NT2/D1 (cell line): ENCODE measurements around the gene RALGPS1.

Experiments
- DNase-seq: peaks from one replicate; pipeline ENCODE4 v3.0.0-alpha.2; 2011; ENCODE audit warnings: low read depth, low spot score
- H3K27me3 ChIP-seq: 2 replicates; pipeline ENCODE4 v1.6.0; 2011; ENCODE audit warnings: mild to moderate bottlenecking; ENCODE audit not compliant: insufficient read length, insufficient read depth
- H3K36me3 ChIP-seq: 2 replicates; pipeline ENCODE4 v1.6.1; 2011; ENCODE audit warnings: mild to moderate bottlenecking, low read length, mixed read lengths; ENCODE audit not compliant: insufficient read depth, insufficient read length
- H3K4me1 ChIP-seq: 2 replicates; pipeline ENCODE4 v1.5.1; 2011; ENCODE audit not compliant: insufficient read depth, insufficient read length
- H3K4me3 ChIP-seq: 2 replicates; pipeline ENCODE4 v1.5.1; 2011; ENCODE audit warnings: low read depth; ENCODE audit not compliant: insufficient read length
- H3K9ac ChIP-seq: 2 replicates; pipeline ENCODE4 v1.6.0; 2011; ENCODE audit warnings: low read depth; ENCODE audit not compliant: insufficient read length
- H3K9me3 ChIP-seq: 2 replicates; pipeline ENCODE4 v1.5.1; 2011; ENCODE audit warnings: mild to moderate bottlenecking, low read length; ENCODE audit not compliant: insufficient read depth
- SUZ12 ChIP-seq: IDR thresholded peaks from 2 replicates; pipeline ENCODE4 v1.6.1; 2011; ENCODE audit not compliant: insufficient read length, insufficient read depth; ENCODE audit errors: extremely low read depth
- YY1 ChIP-seq: IDR thresholded peaks from 2 replicates; pipeline ENCODE4 v1.6.1; 2011; ENCODE audit not compliant: insufficient read length, insufficient read depth
- ZNF274 ChIP-seq: IDR thresholded peaks from 2 replicates; pipeline ENCODE4 v1.6.1; 2011; ENCODE audit warnings: mild to moderate bottlenecking, low read depth, low read length

Gene RALGPS1

GRCh38 chr9:127203681-127204327 lies 289.2 kb downstream of the RALGPS1 start:
- Histone ChIP-seq H3K9ac (no peak overlapping the region), H3K27me3 (no peaks in the 10 kb centered on the region), H3K4me1 (peaks cover 11% of the 10 kb centered on the region), H3K9me3 (no peaks in the 10 kb centered on the region), H3K4me3 (no peak overlapping the region), H3K36me3 (no peaks in the 10 kb centered on the region)
- TF ChIP-seq YY1 (no peak), ZNF274 (no peak)
- DNase-seq = no peak

GRCh38 chr9:127204771-127205470 lies 290.3 kb downstream of the RALGPS1 start:
- Histone ChIP-seq H3K27me3 (no peaks in the 10 kb centered on the region), H3K36me3 (no peaks in the 10 kb centered on the region), H3K4me1 (peaks cover 14% of the 10 kb centered on the region), H3K9ac (no peak overlapping the region), H3K9me3 (no peaks in the 10 kb centered on the region), H3K4me3 (no peak overlapping the region)
- DNase-seq = no peak
- TF ChIP-seq YY1 (no peak), ZNF274 (no peak), SUZ12 (no peak)

DNA sequence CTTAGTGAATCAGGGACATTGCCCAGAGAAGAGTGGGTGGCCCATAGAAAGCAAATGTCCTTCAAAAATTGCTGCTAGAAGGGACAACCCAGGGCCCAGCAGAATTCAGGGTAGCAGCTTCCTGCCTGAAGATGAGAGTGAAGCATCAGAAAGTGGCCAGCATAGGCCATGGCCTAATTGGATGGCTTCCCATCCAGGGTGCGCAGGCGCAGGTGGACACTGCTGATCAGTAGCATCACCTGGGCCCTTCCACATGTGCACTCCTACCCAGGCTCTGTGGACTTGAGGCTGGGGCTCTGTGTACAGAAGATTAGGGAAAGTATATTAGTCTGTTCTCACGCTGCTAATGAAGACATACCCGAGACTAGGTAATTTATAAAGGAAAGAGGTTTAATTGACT lies 291.4 kb downstream of the RALGPS1 start:
- H3K9ac ChIP-seq = no peak overlapping the region
- H3K27me3 ChIP-seq = no peaks in the 10 kb centered on the region
- H3K4me1 ChIP-seq = peaks cover 19% of the 10 kb centered on the region
- no peak for DNase-seq
- no peaks in the 10 kb centered on the region for H3K36me3 ChIP-seq
- TF ChIP-seq YY1 (no peak), ZNF274 (no peak), SUZ12 (no peak)
- no peaks in the 10 kb centered on the region for H3K9me3 ChIP-seq
- no peak overlapping the region for H3K4me3 ChIP-seq

DNA sequence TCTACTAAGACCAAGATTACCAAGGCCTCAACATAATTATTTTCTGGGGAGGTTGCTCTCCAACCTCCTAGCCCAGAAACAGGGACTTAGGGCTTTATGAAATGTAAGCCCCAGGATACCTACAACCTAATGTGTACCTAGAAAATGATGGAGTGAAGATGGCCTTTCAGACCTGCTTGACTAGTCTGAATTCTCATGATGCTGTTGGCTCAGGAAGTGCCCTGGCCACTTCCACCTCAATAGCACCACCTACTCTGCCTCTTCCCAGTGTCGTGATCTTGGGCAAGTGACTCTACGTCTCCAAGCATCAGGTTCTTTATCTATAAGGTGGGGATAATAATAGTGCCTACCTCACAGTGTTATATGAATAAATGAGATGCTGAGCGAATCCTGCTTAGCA lies 292.1 kb downstream of the RALGPS1 start:
- Histone ChIP-seq H3K27me3 (no peaks in the 10 kb centered on the region), H3K9ac (no peak overlapping the region), H3K4me1 (peaks cover 25% of the 10 kb centered on the region), H3K9me3 (no peaks in the 10 kb centered on the region), H3K36me3 (no peaks in the 10 kb centered on the region), H3K4me3 (no peak overlapping the region)
- TF ChIP-seq ZNF274 (no peak), SUZ12 (no peak), YY1 (no peak)
- DNase-seq = no peak

GRCh38 chr9:127207734-127208410 lies 293.3 kb downstream of the RALGPS1 start:
- Histone ChIP-seq H3K4me3 (no peak overlapping the region), H3K4me1 (peaks cover 21% of the 10 kb centered on the region), H3K36me3 (no peaks in the 10 kb centered on the region), H3K27me3 (no peaks in the 10 kb centered on the region), H3K9me3 (no peaks in the 10 kb centered on the region), H3K9ac (no peak overlapping the region)
- TF ChIP-seq ZNF274 = no peak
- no peak for TF ChIP-seq SUZ12
- no peak for TF ChIP-seq YY1
- DNase-seq = no peak

DNA sequence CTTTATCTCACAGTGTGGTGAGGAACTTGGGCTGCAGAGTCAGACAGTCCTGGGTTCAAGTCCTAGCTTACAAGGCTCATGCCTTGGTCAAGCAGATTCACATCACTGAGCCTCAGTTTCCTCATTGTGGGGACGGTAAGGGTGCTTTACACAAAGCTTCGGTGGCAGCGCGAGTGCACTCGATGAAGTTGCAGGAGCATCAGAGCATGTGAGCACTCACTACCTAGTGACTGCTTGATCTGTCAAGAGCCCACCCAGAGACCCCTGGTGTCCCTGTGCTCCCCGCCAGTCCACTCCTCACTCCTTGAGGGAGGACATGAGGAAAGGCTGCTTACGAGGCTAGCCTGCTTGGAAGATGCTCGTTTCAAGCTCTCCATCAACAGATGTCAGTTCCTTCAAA lies 293.8 kb downstream of the RALGPS1 start:
- no peaks in the 10 kb centered on the region for H3K36me3 ChIP-seq
- no peak overlapping the region for H3K9ac ChIP-seq
- H3K27me3 ChIP-seq = no peaks in the 10 kb centered on the region
- peaks cover 21% of the 10 kb centered on the region for H3K4me1 ChIP-seq
- no peak for TF ChIP-seq ZNF274
- no peak for TF ChIP-seq YY1
- no peak for TF ChIP-seq SUZ12
- H3K9me3 ChIP-seq = no peaks in the 10 kb centered on the region
- no peak for DNase-seq
- H3K4me3 ChIP-seq = no peak overlapping the region

- Histone ChIP-seq H3K4me3 (no peak overlapping the region), H3K36me3 (no peaks in the 10 kb centered on the region), H3K4me1 (peaks cover 18% of the 10 kb centered on the region), H3K9ac (no peak overlapping the region), H3K27me3 (no peaks in the 10 kb centered on the region), H3K9me3 (no peaks in the 10 kb centered on the region)
- TF ChIP-seq SUZ12 (no peak), ZNF274 (no peak), YY1 (no peak)
- no peak for DNase-seq
Observed at GRCh38 chr9:127209220-127209619, 294.6 kb downstream of the RALGPS1 start.
